GM12875 (cell line): Measurements from ENCODE around the gene FUT8.

Experiments
- H3K4me3 ChIP-seq: one replicate; pipeline ENCODE4 v1.5.1; 2011; ENCODE audit warnings: low read depth, low read length, control low read depth
- TF ChIP-seq, protein P1 (sequence below): IDR thresholded peaks from 2 replicates; pipeline ENCODE4 v1.5.1; 2011; ENCODE audit warnings: low read depth, mild to moderate bottlenecking, control low read depth, inconsistent platforms, low read length, moderate library complexity, borderline replicate concordance; ENCODE audit not compliant: insufficient read depth

Gene FUT8

DNA sequence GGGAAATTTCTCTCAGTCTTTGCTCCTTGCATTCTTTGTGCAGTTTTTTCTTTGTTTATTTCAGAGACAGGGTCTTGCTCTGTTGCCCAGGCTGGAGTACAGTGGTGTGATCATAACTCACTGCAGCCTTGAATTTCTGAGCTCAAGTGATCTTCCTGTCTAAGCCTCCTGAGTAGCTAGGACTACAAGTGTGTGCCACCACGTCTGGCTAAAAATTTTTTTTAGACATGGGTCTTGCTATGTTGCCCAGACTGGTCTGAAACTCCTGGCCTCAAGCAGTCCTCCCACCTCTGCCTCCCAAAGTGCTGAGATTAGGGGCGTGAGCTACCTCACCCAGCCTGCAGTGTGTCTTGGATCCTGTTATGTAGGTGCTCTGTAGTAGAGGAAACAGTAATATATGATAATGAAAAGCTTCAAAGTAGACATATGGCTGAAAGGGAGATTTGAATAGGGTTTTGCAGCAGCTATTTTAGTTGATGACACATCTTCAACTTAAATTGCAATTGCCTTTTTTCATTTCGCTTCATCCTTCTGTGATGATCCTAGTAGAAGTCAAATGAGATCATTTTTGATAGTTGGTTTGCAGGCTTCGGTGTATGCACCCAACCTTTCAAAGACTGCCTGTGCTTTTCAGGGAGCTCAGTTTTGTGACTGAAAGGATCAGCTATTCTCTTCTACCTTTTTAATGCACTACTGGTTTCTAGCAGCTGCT lies 75.4 kb downstream of the FUT8 start:
- TF ChIP-seq, protein P1, sequence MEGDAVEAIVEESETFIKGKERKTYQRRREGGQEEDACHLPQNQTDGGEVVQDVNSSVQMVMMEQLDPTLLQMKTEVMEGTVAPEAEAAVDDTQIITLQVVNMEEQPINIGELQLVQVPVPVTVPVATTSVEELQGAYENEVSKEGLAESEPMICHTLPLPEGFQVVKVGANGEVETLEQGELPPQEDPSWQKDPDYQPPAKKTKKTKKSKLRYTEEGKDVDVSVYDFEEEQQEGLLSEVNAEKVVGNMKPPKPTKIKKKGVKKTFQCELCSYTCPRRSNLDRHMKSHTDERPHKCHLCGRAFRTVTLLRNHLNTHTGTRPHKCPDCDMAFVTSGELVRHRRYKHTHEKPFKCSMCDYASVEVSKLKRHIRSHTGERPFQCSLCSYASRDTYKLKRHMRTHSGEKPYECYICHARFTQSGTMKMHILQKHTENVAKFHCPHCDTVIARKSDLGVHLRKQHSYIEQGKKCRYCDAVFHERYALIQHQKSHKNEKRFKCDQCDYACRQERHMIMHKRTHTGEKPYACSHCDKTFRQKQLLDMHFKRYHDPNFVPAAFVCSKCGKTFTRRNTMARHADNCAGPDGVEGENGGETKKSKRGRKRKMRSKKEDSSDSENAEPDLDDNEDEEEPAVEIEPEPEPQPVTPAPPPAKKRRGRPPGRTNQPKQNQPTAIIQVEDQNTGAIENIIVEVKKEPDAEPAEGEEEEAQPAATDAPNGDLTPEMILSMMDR = no peak
- no peak overlapping the region for H3K4me3 ChIP-seq

DNA sequence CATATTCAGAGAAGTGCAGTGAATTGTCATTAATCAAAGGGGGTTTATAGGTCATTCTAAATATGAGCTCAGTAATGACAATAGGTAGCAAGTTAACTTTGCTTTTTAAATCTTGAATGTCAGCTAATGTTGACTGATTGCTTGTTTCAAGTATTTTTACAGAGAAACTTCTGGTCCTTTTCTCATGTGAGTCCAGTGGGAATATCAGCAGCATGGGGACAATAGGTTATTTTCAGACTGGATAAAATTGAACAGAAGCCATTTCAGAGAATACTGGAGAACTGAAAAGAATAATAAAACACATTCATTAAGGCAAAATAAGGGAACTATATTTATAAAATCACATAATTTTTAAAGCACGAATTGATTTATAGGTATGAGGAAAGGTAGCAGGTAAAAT lies 78.7 kb downstream of the FUT8 start:
- TF ChIP-seq, protein P1 = no peak
- no peak overlapping the region for H3K4me3 ChIP-seq

DNA sequence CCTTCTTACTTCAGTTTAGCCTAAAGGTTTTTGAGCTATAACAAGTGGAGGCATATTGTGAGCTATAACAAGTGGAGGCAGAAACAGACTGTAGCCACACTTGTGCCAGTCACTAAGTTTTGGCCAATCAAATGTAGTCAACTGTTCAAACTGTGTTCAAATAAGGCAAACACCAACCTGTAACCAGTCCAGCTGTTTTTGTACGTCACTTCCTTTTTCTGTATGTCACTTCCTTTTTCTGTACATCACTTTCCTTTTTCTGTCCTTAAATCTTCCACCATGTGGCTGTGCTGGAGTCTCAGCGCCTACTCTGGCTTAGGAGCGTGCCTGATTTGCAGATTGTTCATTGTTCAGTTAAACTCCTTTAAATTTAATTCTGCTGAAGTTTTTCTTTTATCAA lies 79.7 kb downstream of the FUT8 start:
- no peak overlapping the region for H3K4me3 ChIP-seq
- TF ChIP-seq, protein P1 = no peak

DNA sequence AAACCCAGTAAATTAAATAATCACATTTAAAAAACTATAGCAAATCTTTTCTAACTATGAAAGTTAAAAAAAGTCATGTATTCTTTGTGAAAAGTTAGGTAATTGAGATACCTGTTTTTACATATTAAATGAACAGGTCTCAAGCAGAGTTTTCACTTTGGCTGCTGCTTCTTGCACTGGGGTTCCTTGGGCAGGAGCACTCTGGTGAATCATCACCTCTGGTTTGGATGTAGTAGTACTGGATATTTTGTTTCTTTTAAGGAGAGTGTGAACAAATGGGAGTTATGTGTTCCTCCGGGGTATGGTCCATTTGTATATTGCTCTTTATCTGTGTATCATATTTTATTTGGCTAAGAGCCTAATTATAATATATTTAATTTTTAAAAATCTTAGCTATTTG lies 82.7 kb downstream of the FUT8 start:
- TF ChIP-seq, protein P1 = no peak
- no peak overlapping the region for H3K4me3 ChIP-seq

DNA sequence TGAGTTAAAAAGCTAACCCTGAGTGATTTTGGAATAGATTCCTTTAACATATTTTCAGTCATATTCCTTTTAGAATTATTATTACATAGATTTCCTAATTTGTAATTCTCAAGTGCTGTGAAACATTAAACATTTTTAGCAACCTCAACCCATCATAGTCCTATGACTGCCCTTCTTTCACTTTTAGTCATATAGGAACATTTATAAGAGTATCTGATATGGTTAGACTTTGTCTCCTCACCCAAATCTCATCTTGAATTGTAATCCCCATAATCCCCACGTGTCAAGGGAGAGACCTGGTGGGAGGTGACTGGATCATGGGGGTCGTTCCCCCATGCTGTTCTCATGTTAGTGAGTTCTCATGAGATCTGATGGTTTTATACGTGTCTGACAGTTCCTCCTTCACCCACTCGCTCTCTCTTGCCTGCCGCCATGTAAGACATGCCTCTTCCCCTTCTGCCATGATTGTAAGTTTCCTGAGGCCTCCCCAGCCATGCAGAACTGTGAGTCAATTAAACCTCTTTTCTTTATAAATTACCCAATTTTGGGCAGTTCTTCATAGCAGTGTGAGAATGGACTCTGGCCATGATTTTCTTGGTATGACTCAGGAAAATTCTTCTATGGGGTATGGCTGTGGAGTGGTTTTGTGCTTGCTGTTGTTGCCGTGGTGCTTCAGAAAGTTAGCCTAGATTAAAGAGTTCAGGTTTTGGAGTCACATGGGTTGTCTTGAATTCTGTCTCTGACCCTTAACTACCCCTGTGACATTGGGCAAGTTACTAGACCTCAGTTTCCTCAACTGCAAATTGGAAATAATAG lies 83.9 kb downstream of the FUT8 start:
- TF ChIP-seq, protein P1 = no peak
- no peak overlapping the region for H3K4me3 ChIP-seq

DNA sequence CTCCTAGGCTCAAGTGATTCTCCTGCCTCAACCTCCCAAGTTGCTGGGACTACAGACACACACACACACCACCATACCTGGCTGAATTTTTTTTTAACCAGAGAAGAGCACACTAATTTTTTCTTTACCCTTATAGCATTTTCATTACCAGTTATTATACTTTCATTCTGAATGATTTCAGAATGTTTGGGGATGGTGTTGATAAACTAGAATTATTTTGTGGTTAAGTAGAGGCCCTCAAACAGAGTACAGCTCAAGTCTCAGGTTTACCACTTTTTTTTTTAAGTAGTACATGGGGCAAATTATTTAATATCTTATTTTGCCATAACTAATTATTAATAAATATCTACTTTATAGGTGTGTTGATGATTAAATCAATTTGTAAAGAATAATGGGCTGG lies 86.6 kb downstream of the FUT8 start:
- TF ChIP-seq, protein P1 = no peak
- no peak overlapping the region for H3K4me3 ChIP-seq

DNA sequence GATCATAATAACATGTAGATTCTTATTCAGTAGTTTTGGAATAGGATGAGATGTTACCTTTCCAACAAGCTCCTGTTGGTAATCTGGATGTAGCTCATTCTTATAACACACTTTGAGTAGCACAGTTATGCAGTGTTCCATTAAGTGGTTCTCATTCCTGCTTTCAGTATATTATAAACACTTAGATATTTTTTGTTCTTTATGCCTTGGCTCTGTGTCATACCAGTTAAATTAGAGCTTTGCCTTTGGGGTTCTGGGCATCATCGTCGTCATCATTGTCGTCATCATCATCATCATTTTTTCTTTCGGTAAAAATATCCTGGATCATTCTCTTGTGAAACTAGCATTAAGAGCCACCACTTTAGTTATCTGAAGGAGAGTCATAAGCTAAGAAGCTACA lies 87.5 kb downstream of the FUT8 start:
- TF ChIP-seq, protein P1 = no peak

More for the DNA sequence above, 87.5 kb downstream of the FUT8 start:
- no peak overlapping the region for H3K4me3 ChIP-seq
